Peyer's patch (tissue), 4 donors: ENCODE data around the gene MFSD2B. TPM values are rescaled to one million over a fixed set of nuclear protein-coding genes. Genes with fewer than 3 reads are reported as not detected.
"Not testable (repeated sequence)": the region's sequence is repeated elsewhere in the genome, so short reads cannot be mapped to it uniquely, and the experiment has no call there.

Experiments
- DNase-seq, 3 donors: peaks; one replicate each; pipeline ENCODE4 v3.0.0-alpha.2; 2017 to 2019
- H3K27ac ChIP-seq, 4 donors: fragments of 200-600 bp; sonication (generic); one replicate each; pipeline ENCODE4 v1.5.1; 2016 to 2019
- H3K27me3 ChIP-seq, 2 donors: fragments of 200-600 bp; sonication (generic); one replicate each; pipeline ENCODE4 v1.5.1; 2019
- H3K36me3 ChIP-seq, 3 donors: fragments of 200-600 bp; sonication (generic); one replicate each; pipeline ENCODE4 v1.5.1; 2016 to 2019
- H3K4me1 ChIP-seq, 4 donors: fragments of 200-600 bp; sonication (generic); one replicate each; pipeline ENCODE4 v1.5.1; 2016 to 2019
- H3K4me3 ChIP-seq, 4 donors: fragments of 200-600 bp; sonication (generic); 1 replicate in 3 of 4; 2 replicates in 1 of 4; pipeline ENCODE4 v1.5.1; 2016 to 2019; ENCODE audit warnings: mild to moderate bottlenecking in 1 of 4
- H3K9me3 ChIP-seq, 4 donors: fragments of 200-600 bp; sonication (generic); one replicate each; pipeline ENCODE4 v1.5.1; 2016 to 2019; ENCODE audit warnings: mild to moderate bottlenecking in 1 of 4
- CTCF ChIP-seq, 6 experiments: fragments of 450-650 bp in 4 of 6; fragments of 200-600 bp in 2 of 6; sonication (generic) in 1 of 6; IDR thresholded peaks; one replicate each; pipeline ENCODE4 v1.5.1; 2017 to 2019; ENCODE audit warnings: antibody characterized with exemption in 6 of 6, mild to moderate bottlenecking in 3 of 6, moderate library complexity in 1 of 6
- POLR2A ChIP-seq, 2 donors: fragments of 450-650 bp; IDR thresholded peaks; one replicate each; pipeline ENCODE4 v1.5.1; 2017; ENCODE audit warnings: antibody characterized with exemption in 2 of 2, mild to moderate bottlenecking in 2 of 2, moderate library complexity in 2 of 2
- total RNA-seq, 4 donors: library from RNA; depleted of rRNA; stranded (reverse); fragments of >200 nt; gene quantifications; one replicate each; pipeline ENCODE4 v1.1.0, GENCODE V29; 2016

The MFSD2B gene
- total RNA-seq, 4 donors from 2014 or later = not detected

- Histone ChIP-seq H3K4me1 (no peaks in the 10 kb centered on the region), H3K27ac (no peak overlapping the region), H3K4me3 (no peak overlapping the region), H3K9me3 (no peaks in the 10 kb centered on the region), H3K27me3 (no peaks in the 10 kb centered on the region), H3K36me3 (peaks cover 0 to 28% (median 0%) of the 10 kb centered on the region in 3 donors)
- no peak for DNase-seq
- TF ChIP-seq POLR2A (IDR thresholded peaks at IDR 0.05) (no peak), CTCF (IDR thresholded peaks at IDR 0.05) (no peak)
These were observed 16.3 kb downstream of the MFSD2B start for GRCh38 chr2:24026233-24026632.

GRCh38 chr2:24038786-24039499, 29.1 kb downstream of the MFSD2B start:
- no peak for DNase-seq
- no peak overlapping the region for H3K27ac ChIP-seq
- H3K4me1 ChIP-seq = no peaks in the 10 kb centered on the region
- no peak overlapping the region for H3K4me3 ChIP-seq
- H3K36me3 ChIP-seq = peaks cover 0 to 9% (median 0%) of the 10 kb centered on the region in 3 donors
- H3K27me3 ChIP-seq = no peaks in the 10 kb centered on the region
- no peaks in the 10 kb centered on the region for H3K9me3 ChIP-seq
- TF ChIP-seq POLR2A (IDR thresholded peaks at IDR 0.05) = no peak
- no peak for TF ChIP-seq CTCF (IDR thresholded peaks at IDR 0.05)

- H3K27ac ChIP-seq = no peak overlapping the region
- H3K27me3 ChIP-seq = no peaks in the 10 kb centered on the region
- no peak for DNase-seq
These were observed 30.6 kb downstream of the MFSD2B start for GRCh38 chr2:24040511-24040910.

GRCh38 chr2:24043133-24043532, 33.2 kb downstream of the MFSD2B start:
- H3K27ac ChIP-seq, H3K36me3 ChIP-seq, H3K9me3 ChIP-seq, H3K27me3 ChIP-seq, H3K4me3 ChIP-seq: not testable (repeated sequence)
- H3K4me1 ChIP-seq = peaks cover 0 to 13% (median 0%) of the 10 kb centered on the region in 4 donors
- DNase-seq = peak in 1 of 3 donors; percentile 5

More at GRCh38 chr2:24040511-24040910, 30.6 kb downstream of the MFSD2B start:
- TF ChIP-seq CTCF (IDR thresholded peaks at IDR 0.05) = no peak
- TF ChIP-seq POLR2A (IDR thresholded peaks at IDR 0.05) = no peak
- H3K9me3 ChIP-seq = no peaks in the 10 kb centered on the region
- no peak overlapping the region for H3K4me3 ChIP-seq
- peaks cover 0 to 9% (median 0%) of the 10 kb centered on the region in 3 donors for H3K36me3 ChIP-seq
- H3K4me1 ChIP-seq = no peaks in the 10 kb centered on the region

- DNase-seq = peak in 1 of 3 donors; percentile 17
- Histone ChIP-seq H3K4me3 (no peak overlapping the region), H3K36me3 (no peaks in the 10 kb centered on the region), H3K9me3 (no peaks in the 10 kb centered on the region), H3K4me1 (peaks cover 0 to 25% (median 8%) of the 10 kb centered on the region in 4 donors), H3K27me3 (no peaks in the 10 kb centered on the region), H3K27ac (no peak overlapping the region)
- TF ChIP-seq CTCF (IDR thresholded peaks at IDR 0.05) (no peak), POLR2A (IDR thresholded peaks at IDR 0.05) (no peak)
These were observed 35.9 kb downstream of the MFSD2B start for GRCh38 chr2:24045511-24046508.

GRCh38 chr2:24046599-24046929, 36.7 kb downstream of the MFSD2B start:
- peak overlapping the region; percentile 62 to 87 (median 66) for H3K4me3 ChIP-seq
- no peaks in the 10 kb centered on the region for H3K36me3 ChIP-seq
- no peak for DNase-seq
- no peak for TF ChIP-seq POLR2A (IDR thresholded peaks at IDR 0.05)
- TF ChIP-seq CTCF (IDR thresholded peaks at IDR 0.05) = no peak
- no peaks in the 10 kb centered on the region for H3K9me3 ChIP-seq
- no peaks in the 10 kb centered on the region for H3K27me3 ChIP-seq
- H3K27ac ChIP-seq = no peak overlapping the region
- H3K4me1 ChIP-seq = peaks cover 0 to 25% (median 8%) of the 10 kb centered on the region in 4 donors
